ENCODE measurements around the gene ATP9A. TPM values are rescaled to one million over a fixed set of nuclear protein-coding genes. Genes with fewer than 3 reads are reported as not detected.

Gene ATP9A
- polyA plus RNA-seq, 1 donor (not counting 4 experiments of a cell fraction or from before 2014, with no cell fraction given) = 5.8 TPM

DNA sequence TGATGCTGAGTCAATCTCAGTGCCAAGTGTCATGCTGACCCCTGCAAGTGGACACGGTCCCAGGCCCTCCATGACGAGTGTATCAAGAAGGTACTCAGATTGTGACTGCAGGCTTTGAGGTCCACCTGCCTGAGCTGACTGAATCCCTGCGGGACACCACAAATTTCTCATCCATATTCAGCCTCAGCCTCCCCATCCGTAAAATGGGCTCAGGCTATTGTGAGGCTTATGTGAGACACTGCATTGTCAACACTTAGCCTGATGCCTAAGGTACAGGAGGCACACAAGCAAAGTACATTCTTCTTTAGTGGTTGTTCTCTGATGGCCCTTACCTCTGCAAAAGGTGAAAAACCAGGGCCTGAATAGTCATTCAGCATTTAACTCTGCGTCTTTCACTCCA lies 155.3 kb downstream of the ATP9A start:
- H3K79me2 ChIP-seq (ENCODE audit: control insufficient read depth, insufficient read depth, low read length) = no peaks in the 10 kb centered on the region
- H3K9ac ChIP-seq (ENCODE audit: control insufficient read depth, extremely low read depth, insufficient read depth, low read length) = no peak overlapping the region
- H3K27ac ChIP-seq (ENCODE audit: control insufficient read depth, insufficient read depth, low read length) = no peak overlapping the region
- no peaks in the 10 kb centered on the region for H4K20me1 ChIP-seq (ENCODE audit: control insufficient read depth, extremely low read depth, insufficient read depth, low read length)
- no peaks in the 10 kb centered on the region for H3K9me1 ChIP-seq (ENCODE audit: control insufficient read depth, extremely low read depth, insufficient read depth, low read length)
- no peaks in the 10 kb centered on the region for H3K4me1 ChIP-seq (ENCODE audit: control insufficient read depth, extremely low read depth, insufficient read depth, low read length)
- no peak for DNase-seq (ENCODE audit: low read depth, low spot score)
- H3K4me2 ChIP-seq (ENCODE audit: control insufficient read depth, extremely low read depth, insufficient read depth, low read depth, low read length) = no peak overlapping the region
- dilution Hi-C loops (cut with MboI; ENCODE audit: extremely low pct_ligation_motif_present, low sequenced_read_pairs) = no loop called here
- no peak overlapping the region for H2AFZ ChIP-seq (ENCODE audit: control insufficient read depth, low read length)
- no peak for FAIRE-seq
- H3K27me3 ChIP-seq (ENCODE audit: control insufficient read depth, extremely low read depth, insufficient read depth, low read length) = no peaks in the 10 kb centered on the region
- no peak overlapping the region for H3K4me3 ChIP-seq (ENCODE audit: control insufficient read depth in 2 of 3, extremely low read depth in 1 of 3, insufficient read depth in 2 of 3, low read depth in 1 of 3, low read length in 3 of 3)
- H3K9me3 ChIP-seq (ENCODE audit: control insufficient read depth, low read depth, low read length) = no peaks in the 10 kb centered on the region
- peaks cover 0 to 2% of the 10 kb centered on the region in 2 experiments for H3K36me3 ChIP-seq (ENCODE audit: control insufficient read depth in 2 of 2, extremely low read depth in 1 of 2, insufficient read depth in 2 of 2, low read length in 2 of 2)
- TF ChIP-seq CTCF (optimal IDR thresholded peaks at IDR 0.05 in 1 of 3, IDR thresholded peaks at IDR 0.05 in 1 of 3, conservative IDR thresholded peaks at IDR 0.05 in 1 of 3; ENCODE audit: extremely low read depth in 1 of 3, insufficient read depth in 2 of 3, low read length in 3 of 3) = no peak
- TF ChIP-seq EZH2 (IDR thresholded peaks at IDR 0.05; ENCODE audit: low read length) = no peak

GRCh38 chr20:51611625-51611890 lies 156.6 kb downstream of the ATP9A start:
- Histone ChIP-seq H3K4me3 (ENCODE audit: control insufficient read depth in 2 of 3, extremely low read depth in 1 of 3, insufficient read depth in 2 of 3, low read depth in 1 of 3, low read length in 3 of 3) (no peak overlapping the region), H4K20me1 (ENCODE audit: control insufficient read depth, extremely low read depth, insufficient read depth, low read length) (no peaks in the 10 kb centered on the region), H3K36me3 (ENCODE audit: control insufficient read depth in 2 of 2, extremely low read depth in 1 of 2, insufficient read depth in 2 of 2, low read length in 2 of 2) (no peaks in the 10 kb centered on the region), H3K9ac (ENCODE audit: control insufficient read depth, extremely low read depth, insufficient read depth, low read length) (no peak overlapping the region), H3K4me2 (ENCODE audit: control insufficient read depth, extremely low read depth, insufficient read depth, low read depth, low read length) (no peak overlapping the region), H3K27ac (ENCODE audit: control insufficient read depth, insufficient read depth, low read length) (no peak overlapping the region), H3K9me1 (ENCODE audit: control insufficient read depth, extremely low read depth, insufficient read depth, low read length) (no peaks in the 10 kb centered on the region), H3K9me3 (ENCODE audit: control insufficient read depth, low read depth, low read length) (no peaks in the 10 kb centered on the region), H2AFZ (ENCODE audit: control insufficient read depth, low read length) (no peak overlapping the region), H3K4me1 (ENCODE audit: control insufficient read depth, extremely low read depth, insufficient read depth, low read length) (no peaks in the 10 kb centered on the region), H3K27me3 (ENCODE audit: control insufficient read depth, extremely low read depth, insufficient read depth, low read length) (no peaks in the 10 kb centered on the region), H3K79me2 (ENCODE audit: control insufficient read depth, insufficient read depth, low read length) (no peaks in the 10 kb centered on the region)
- TF ChIP-seq EZH2 (IDR thresholded peaks at IDR 0.05; ENCODE audit: low read length) (no peak), CTCF (optimal IDR thresholded peaks at IDR 0.05 in 1 of 3, IDR thresholded peaks at IDR 0.05 in 1 of 3, conservative IDR thresholded peaks at IDR 0.05 in 1 of 3; ENCODE audit: extremely low read depth in 1 of 3, insufficient read depth in 2 of 3, low read length in 3 of 3) (no peak)
- dilution Hi-C loops (cut with MboI; ENCODE audit: extremely low pct_ligation_motif_present, low sequenced_read_pairs) = no loop called here
- FAIRE-seq (no peak), DNase-seq (ENCODE audit: low read depth, low spot score) (no peak)
